Esophagus squamous epithelium (tissue), 5 donors: ENCODE data around the gene SIRPD. TPM values are rescaled to one million over a fixed set of nuclear protein-coding genes. Genes with fewer than 3 reads are reported as not detected.

Experiments
- DNase-seq: peaks from one replicate; lab custom pipeline; 2025; lab: John Stamatoyannopoulos, UW
- H3K27ac ChIP-seq, 4 donors: fragments of 200-600 bp; sonication (generic); one replicate each; pipeline ENCODE4 v1.5.1; 2016 to 2019; ENCODE audit warnings: mild to moderate bottlenecking in 1 of 4
- H3K27me3 ChIP-seq, 4 donors: fragments of 200-600 bp; sonication (generic); 1 replicate in 3 of 4; 2 replicates in 1 of 4; pipeline versions ENCODE4 v1.5.1 to v1.6.0; 2017 to 2021; ENCODE audit warnings: antibody characterized with exemption in 1 of 4
- H3K36me3 ChIP-seq, 3 donors: fragments of 200-600 bp; sonication (generic); one replicate each; pipeline ENCODE4 v1.5.1; 2016 to 2019
- H3K4me1 ChIP-seq, 3 donors: fragments of 200-600 bp; sonication (generic); one replicate each; pipeline ENCODE4 v1.5.1; 2017 to 2019
- H3K4me3 ChIP-seq, 4 donors: fragments of 200-600 bp; sonication (generic); 1 replicate in 3 of 4; 2 replicates in 1 of 4; pipeline ENCODE4 v1.5.1; 2016 to 2019; ENCODE audit warnings: mild to moderate bottlenecking in 2 of 4, moderate library complexity in 1 of 4
- H3K9me3 ChIP-seq, 3 donors: fragments of 200-600 bp; sonication (generic); one replicate each; pipeline ENCODE4 v1.5.1; 2016 to 2019
- POLR2A ChIP-seq, 4 donors: fragments of 450-650 bp; IDR thresholded peaks; one replicate each; pipeline ENCODE4 v1.6.1; 2017; ENCODE audit warnings: antibody characterized with exemption in 4 of 4, mild to moderate bottlenecking in 4 of 4, moderate library complexity in 3 of 4
- WGBS, 2 donors: methylation state at CpG; one replicate each; pipeline ENCODE4 v1.1.5; 2018; 5-methylcytosine and 5-hydroxymethylcytosine counted together
- intact Hi-C: fragments of 100-400 bp; cut with DNase I; formaldehyde crosslinking; loops from one replicate; pipeline ENCODE4 v1.15.0; 2022
- total RNA-seq, 4 donors: library from RNA; depleted of rRNA; stranded (reverse); fragments of >200 nt; gene quantifications; one replicate each; pipeline ENCODE4 v1.1.0, GENCODE V29; 2016
- TF ChIP-seq, protein P1 (sequence below), 6 experiments: fragments of 450-650 bp in 4 of 6; fragments of 200-600 bp in 2 of 6; sonication (generic) in 2 of 6; IDR thresholded peaks; one replicate each; pipeline ENCODE4 v1.5.1; 2016 to 2019; ENCODE audit warnings: antibody characterized with exemption in 6 of 6, mild to moderate bottlenecking in 4 of 6, moderate library complexity in 4 of 6
- donor health status: DM: yes; HTN: yes; CAD: no.

SIRPD gene
- not detected for total RNA-seq

- peaks cover 0 to 11% (median 0%) of the 10 kb centered on the region in 3 donors for H3K9me3 ChIP-seq
- no peak within 1 kb of the TSS for H3K4me3 ChIP-seq
- peaks cover 0 to 5% (median 0%) of the 10 kb centered on the region in 4 donors for H3K27me3 ChIP-seq
- WGBS, 2 donors, result 87% methylated on average over 2 of the region's 2 CpGs; no CpG with 5 or more reads in 1 of the 2 donors
- no peak within 1 kb of the TSS for H3K27ac ChIP-seq
- H3K4me1 ChIP-seq, result no peaks in the 10 kb centered on the region
- DNase-seq, result no peak
- TF ChIP-seq POLR2A (IDR thresholded peaks at IDR 0.05), result no peak
- no peaks in the 10 kb centered on the region for H3K36me3 ChIP-seq
- intact Hi-C loops, result no loop called here
Observed at GRCh38 chr20:1557605-1558004, at the start of gene SIRPD. Gene SIRPD, minus strand, starts transcription at chr20:1557705. Its CDS starts 52 bp downstream, at chr20:1557653.

- Histone ChIP-seq H3K27me3 (no peaks in the 10 kb centered on the region), H3K4me1 (no peaks in the 10 kb centered on the region), H3K9me3 (no peaks in the 10 kb centered on the region), H3K4me3 (no peak overlapping the region), H3K27ac (no peak overlapping the region), H3K36me3 (no peaks in the 10 kb centered on the region)
- TF ChIP-seq, protein P1, sequence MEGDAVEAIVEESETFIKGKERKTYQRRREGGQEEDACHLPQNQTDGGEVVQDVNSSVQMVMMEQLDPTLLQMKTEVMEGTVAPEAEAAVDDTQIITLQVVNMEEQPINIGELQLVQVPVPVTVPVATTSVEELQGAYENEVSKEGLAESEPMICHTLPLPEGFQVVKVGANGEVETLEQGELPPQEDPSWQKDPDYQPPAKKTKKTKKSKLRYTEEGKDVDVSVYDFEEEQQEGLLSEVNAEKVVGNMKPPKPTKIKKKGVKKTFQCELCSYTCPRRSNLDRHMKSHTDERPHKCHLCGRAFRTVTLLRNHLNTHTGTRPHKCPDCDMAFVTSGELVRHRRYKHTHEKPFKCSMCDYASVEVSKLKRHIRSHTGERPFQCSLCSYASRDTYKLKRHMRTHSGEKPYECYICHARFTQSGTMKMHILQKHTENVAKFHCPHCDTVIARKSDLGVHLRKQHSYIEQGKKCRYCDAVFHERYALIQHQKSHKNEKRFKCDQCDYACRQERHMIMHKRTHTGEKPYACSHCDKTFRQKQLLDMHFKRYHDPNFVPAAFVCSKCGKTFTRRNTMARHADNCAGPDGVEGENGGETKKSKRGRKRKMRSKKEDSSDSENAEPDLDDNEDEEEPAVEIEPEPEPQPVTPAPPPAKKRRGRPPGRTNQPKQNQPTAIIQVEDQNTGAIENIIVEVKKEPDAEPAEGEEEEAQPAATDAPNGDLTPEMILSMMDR (IDR thresholded peaks at IDR 0.05), result no peak
- TF ChIP-seq POLR2A (IDR thresholded peaks at IDR 0.05), result no peak
- WGBS, 2 donors, result 29% methylated on average over 5 of the region's 5 CpGs; no CpG with 5 or more reads in 1 of the 2 donors
- intact Hi-C loops, result no loop called here
- DNase-seq, result no peak
Observed at GRCh38 chr20:1600736-1601135, 43.2 kb upstream of the SIRPD start.

DNA sequence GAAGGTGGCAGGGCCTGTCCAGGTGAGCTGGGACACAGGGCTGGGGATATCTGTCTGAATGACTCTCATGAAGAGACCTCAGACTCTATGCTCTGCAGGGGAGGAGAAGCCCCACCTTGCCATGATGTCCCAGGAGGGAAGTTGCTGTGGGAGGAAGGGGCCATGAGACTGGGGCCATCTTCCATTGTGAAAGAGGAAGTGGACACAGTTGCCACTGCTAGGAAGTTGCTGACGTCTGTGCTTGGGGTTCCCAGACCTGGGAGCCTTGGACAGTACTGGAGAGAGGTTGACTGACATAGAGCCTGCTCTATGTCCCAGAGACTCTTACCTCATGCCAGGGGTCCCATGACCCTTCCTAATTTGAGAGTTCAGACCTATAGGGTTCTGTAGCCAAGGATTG lies 37.8 kb upstream of the SIRPD start:
- WGBS, 2 donors, result no CpG with 5 or more reads among the region's 1 CpG
- no peak overlapping the region for H3K4me3 ChIP-seq
- no peak for TF ChIP-seq POLR2A (IDR thresholded peaks at IDR 0.05)
- TF ChIP-seq, protein P1 (IDR thresholded peaks at IDR 0.05), result no peak
- no peaks in the 10 kb centered on the region for H3K9me3 ChIP-seq
- H3K27ac ChIP-seq, result no peak overlapping the region
- no peaks in the 10 kb centered on the region for H3K36me3 ChIP-seq
- intact Hi-C loops, result no loop called here
- no peaks in the 10 kb centered on the region for H3K27me3 ChIP-seq
- no peaks in the 10 kb centered on the region for H3K4me1 ChIP-seq
- no peak for DNase-seq

DNA sequence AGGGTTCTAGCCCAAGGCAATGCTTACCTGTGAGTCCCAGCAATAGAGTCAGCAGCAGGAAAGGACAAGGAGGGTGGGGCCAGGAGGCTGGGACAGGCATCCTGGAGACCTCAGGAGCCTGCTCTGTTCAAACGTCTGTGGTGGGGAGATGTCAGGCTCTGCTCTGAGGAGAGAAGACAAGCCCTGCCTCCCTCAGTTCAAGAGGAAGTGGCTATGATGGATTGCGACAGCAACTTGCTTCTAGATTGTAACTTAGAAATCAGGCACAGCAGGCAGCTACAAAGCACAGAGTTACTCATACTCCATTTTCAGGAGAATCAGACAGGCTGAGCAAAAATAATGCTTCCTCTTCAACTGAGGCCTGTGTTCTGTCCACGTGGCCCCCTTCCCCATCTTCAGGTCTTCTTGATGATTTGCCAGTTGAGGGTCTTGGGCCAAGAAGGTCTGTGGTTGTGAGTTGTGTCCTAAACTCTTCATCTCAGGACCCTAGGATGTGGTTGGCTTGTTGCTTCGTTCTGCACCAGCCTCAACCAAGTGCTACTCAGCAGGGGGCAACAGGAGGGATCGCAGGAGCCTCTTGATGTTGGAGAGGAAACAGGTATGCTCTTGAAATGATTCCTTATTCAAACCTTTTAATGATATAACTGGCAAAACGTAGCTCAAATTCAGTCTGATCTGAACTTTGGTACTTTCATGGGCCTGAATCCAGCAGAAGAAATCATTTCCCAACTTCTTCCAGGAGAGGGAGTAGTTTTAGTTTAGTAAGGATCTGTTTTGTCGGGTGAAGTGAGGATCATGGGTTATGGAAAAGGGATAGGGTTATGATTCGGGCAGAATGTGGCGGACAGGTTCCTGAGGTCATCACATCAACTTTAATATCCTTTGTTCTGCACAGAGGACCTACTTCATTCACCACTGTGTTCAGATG lies 31.3 kb upstream of the SIRPD start:
- no peaks in the 10 kb centered on the region for H3K9me3 ChIP-seq
- no peaks in the 10 kb centered on the region for H3K27me3 ChIP-seq
- H3K36me3 ChIP-seq, result no peaks in the 10 kb centered on the region
- 51% methylated on average over 5 of the region's 9 CpGs; no CpG with 5 or more reads in 1 of the 2 donors for WGBS, 2 donors
- TF ChIP-seq POLR2A (IDR thresholded peaks at IDR 0.05), result no peak
- TF ChIP-seq, protein P1 (IDR thresholded peaks at IDR 0.05), result no peak
- no peaks in the 10 kb centered on the region for H3K4me1 ChIP-seq
- intact Hi-C loops, result no loop called here
- no peak overlapping the region for H3K4me3 ChIP-seq
- H3K27ac ChIP-seq, result peak overlapping the region in 1 of 4 donors; percentile 55
- DNase-seq, result no peak

DNA sequence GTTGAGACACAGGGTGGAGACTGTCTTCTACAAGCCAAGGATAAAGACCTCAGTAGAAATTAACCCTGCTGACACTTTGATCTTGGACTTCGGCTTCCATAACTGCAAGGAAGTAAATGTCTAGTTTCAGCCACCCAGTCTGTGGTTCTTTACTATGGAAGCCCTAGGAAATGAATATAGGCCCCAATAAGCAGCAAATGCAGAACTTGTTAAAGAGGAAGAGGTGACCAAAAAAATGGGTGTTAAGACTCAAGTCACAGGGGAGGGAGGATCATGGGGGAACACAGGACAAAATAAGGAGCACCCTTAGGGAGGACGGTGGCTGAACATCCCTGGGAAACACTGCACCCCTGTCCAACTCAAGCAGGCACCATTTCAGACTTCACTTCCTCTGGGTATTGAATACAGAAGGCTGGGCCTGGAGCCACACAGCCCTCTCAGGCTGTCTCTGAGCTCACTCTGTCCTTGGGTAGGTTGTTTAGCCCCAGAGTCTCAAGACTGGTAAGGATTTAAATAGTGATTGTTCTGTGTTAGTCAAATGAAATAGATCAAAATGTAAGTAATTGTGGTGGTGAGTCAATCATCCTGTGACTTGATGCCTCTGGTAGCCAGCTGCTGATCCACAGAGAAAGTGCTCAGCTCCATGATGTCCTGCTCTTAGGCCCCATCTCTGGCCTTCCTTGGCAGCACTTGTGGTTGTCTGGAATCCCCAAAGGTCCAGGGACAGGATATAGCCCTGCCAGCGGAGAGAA lies 30.5 kb upstream of the SIRPD start:
- no peak for TF ChIP-seq POLR2A (IDR thresholded peaks at IDR 0.05)
- TF ChIP-seq, protein P1 (IDR thresholded peaks at IDR 0.05), result no peak
- Histone ChIP-seq H3K36me3 (no peaks in the 10 kb centered on the region), H3K9me3 (no peaks in the 10 kb centered on the region), H3K27ac (peak overlapping the region in 1 of 4 donors; percentile 55), H3K27me3 (no peaks in the 10 kb centered on the region), H3K4me1 (no peaks in the 10 kb centered on the region), H3K4me3 (no peak overlapping the region)
- no peak for DNase-seq
- WGBS, 2 donors, result 84% methylated on average over 2 of the region's 3 CpGs; no CpG with 5 or more reads in 1 of the 2 donors
- intact Hi-C loops, result no loop called here
